ENCODE data around the gene NAT16.
"Not testable (repeated sequence)": the region's sequence is repeated elsewhere in the genome, so short reads cannot be mapped to it uniquely, and the experiment has no call there.

Gene NAT16

DNA sequence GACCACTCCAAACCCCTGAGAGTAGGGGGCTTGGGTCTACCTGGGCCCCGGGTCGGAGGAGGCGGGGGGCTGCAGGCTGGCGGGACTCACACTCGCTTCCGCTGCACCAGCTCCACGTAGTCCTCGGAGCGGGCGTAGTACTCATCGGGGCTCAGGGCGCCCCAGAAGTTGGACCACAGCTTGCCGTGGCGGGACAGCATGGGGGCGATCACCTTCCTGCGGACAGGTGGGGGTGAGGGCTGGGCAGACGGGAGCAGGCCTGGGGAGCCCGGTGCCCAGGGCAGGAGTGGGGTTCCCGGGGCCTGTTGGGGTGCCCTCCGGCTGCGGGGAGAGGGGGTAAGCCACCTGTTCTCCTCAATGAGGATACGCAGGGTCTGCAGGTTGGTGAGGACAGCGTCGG is 31.4 kb upstream of the NAT16 start:
- H3K36me3 ChIP-seq (ENCODE audit: insufficient read depth, low read length), result peaks cover 35% of the 10 kb centered on the region
- H3K9me3 ChIP-seq (ENCODE audit: low read length), result no peaks in the 10 kb centered on the region
- H2AFZ ChIP-seq (ENCODE audit: low read depth, low read length), result no peak overlapping the region
- no peak overlapping the region for H3K4me3 ChIP-seq (ENCODE audit: low read length)
- no peaks in the 10 kb centered on the region for H3K27me3 ChIP-seq (ENCODE audit: insufficient read depth, low read length)
- H3K4me1 ChIP-seq (ENCODE audit: insufficient read depth, low read length), result peaks cover 2% of the 10 kb centered on the region

DNA sequence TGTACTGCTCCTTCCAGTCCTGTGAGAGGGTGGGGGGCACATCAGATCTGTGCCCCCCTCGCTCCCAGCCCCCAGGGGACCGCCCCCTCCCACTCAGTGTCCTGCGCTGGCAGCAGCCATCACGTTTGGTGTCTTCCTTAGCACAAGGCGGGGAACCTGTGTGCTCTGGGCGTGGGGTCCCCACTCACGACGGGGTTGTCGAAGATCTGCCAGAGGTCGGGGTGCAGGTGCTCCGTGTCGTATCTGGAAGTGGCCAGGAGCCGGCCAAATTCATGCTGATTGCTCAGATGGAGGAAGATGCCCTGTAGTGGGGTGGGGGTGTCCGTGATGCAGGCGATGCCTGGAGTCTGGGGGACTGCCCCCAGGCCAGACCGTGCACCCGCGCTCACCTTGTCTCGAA is 30.1 kb upstream of the NAT16 start:
- Histone ChIP-seq H3K4me3 (ENCODE audit: low read length) (no peak overlapping the region), H3K36me3 (ENCODE audit: insufficient read depth, low read length) (peaks cover 34% of the 10 kb centered on the region), H3K4me1 (ENCODE audit: insufficient read depth, low read length) (no peaks in the 10 kb centered on the region), H2AFZ (ENCODE audit: low read depth, low read length) (no peak overlapping the region), H3K27me3 (ENCODE audit: insufficient read depth, low read length) (no peaks in the 10 kb centered on the region), H3K9me3 (ENCODE audit: low read length) (no peaks in the 10 kb centered on the region)

DNA sequence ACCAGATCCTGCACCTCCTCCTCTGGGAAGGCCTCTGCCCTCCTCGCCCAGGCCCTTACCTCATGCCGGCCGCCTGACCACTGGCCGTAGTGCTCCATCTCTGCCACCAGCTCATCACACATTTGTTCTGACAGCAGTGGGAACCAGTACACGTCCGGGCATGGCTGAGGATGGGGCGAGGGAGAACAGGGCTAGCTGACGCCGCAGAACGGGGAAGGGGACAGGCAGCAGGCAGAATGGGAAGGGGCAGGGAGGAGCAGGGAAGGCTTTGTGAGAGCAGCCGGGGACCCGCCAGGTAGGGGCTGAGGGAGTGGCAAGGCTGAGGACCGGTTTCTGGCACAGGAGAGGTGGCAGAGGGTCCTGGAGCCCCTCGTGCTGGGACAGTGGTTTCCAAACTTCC is 28.7 kb upstream of the NAT16 start:
- no peaks in the 10 kb centered on the region for H3K9me3 ChIP-seq (ENCODE audit: low read length)
- H2AFZ ChIP-seq (ENCODE audit: low read depth, low read length), result no peak overlapping the region
- H3K27me3 ChIP-seq (ENCODE audit: insufficient read depth, low read length), result no peaks in the 10 kb centered on the region
- H3K4me3 ChIP-seq (ENCODE audit: low read length), result no peak overlapping the region
- peaks cover 34% of the 10 kb centered on the region for H3K36me3 ChIP-seq (ENCODE audit: insufficient read depth, low read length)
- no peaks in the 10 kb centered on the region for H3K4me1 ChIP-seq (ENCODE audit: insufficient read depth, low read length)

DNA sequence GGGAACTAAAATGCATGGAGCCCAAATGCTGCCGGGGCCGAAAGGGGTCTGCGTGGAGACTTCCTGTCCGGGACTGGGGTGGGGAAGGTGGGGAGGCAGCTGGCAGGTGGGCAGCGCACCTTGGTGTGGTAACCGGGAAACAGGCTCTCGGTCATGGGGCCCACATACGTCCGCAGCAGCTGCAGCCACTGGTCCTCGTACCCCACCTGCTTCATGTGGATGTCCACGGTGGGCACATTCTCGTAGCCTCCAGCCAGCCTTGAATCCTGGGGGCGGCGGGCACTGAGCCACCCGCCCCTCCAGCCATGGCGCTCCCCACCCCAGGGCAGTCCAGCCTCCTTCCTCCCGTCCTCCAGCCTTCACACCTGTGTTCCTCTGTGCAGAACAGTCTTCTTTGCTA is 27.4 kb upstream of the NAT16 start:
- H3K36me3 ChIP-seq (ENCODE audit: insufficient read depth, low read length), result peaks cover 34% of the 10 kb centered on the region
- H3K27me3 ChIP-seq (ENCODE audit: insufficient read depth, low read length), result peaks cover 9% of the 10 kb centered on the region
- H3K4me3 ChIP-seq (ENCODE audit: low read length), result no peak overlapping the region
- no peak overlapping the region for H2AFZ ChIP-seq (ENCODE audit: low read depth, low read length)
- H3K9me3 ChIP-seq (ENCODE audit: low read length), result no peaks in the 10 kb centered on the region
- no peaks in the 10 kb centered on the region for H3K4me1 ChIP-seq (ENCODE audit: insufficient read depth, low read length)

DNA sequence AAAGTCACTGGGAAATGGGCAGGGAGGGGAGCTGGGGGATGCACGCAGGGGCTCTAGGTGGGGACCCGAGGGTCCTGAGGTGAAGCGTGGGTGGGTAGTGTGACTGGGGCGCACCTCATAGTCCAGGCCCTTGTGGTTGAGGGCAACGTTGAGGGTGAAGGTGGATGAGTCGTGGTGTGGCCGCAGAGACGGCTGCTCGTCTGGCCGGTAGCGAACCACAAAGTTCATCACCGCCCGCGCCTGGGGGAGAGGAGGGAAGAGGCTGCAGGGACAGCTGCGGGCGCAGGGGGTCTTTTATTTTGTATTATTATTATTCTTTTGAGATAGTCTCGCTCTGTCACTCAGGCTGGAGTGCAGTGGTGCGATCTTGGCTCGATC is 26.6 kb upstream of the NAT16 start:
- H3K27me3 ChIP-seq (ENCODE audit: insufficient read depth, low read length), result peaks cover 15% of the 10 kb centered on the region
- H3K4me3 ChIP-seq (ENCODE audit: low read length), result no peak overlapping the region
- no peaks in the 10 kb centered on the region for H3K9me3 ChIP-seq (ENCODE audit: low read length)
- no peaks in the 10 kb centered on the region for H3K4me1 ChIP-seq (ENCODE audit: insufficient read depth, low read length)
- peaks cover 29% of the 10 kb centered on the region for H3K36me3 ChIP-seq (ENCODE audit: insufficient read depth, low read length)
- H2AFZ ChIP-seq (ENCODE audit: low read depth, low read length), result no peak overlapping the region

DNA sequence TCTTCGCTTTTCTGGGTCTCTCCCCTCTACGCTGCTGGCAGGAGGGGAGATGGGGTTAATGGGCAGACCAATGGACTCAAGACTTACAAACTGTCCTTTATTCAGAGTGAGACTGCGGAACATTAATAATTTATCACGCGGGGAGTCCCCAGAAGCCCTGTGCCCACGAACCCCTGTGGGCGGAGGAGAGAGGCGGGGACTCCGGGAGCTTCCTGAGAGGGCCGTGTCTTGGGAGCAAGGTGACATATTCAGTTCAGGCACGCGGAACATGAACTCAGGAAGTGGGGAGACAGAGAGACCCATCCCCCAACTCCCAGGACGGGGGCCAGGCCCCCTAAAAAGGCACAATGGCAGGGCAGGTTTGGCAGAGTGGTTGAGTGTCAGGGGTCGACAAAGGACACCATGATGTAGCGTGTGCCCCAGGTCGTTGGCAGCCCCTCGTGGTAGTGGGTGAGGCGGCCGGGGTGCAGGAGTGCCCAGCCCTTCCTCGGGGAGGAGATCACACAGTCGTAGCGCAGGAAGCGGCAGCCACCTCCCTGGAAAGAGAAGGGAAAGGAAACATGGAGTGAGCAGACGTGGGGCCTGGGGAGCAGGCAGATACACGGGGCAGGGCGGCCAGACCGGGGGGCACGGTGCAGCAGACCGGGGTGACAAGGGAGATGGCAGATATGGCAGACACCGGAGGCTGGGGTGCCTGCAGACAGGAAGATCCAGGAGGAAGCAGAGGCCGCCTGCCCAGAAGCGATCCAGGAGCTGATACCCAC is 26.0 kb upstream of the NAT16 start:
- no peaks in the 10 kb centered on the region for H3K9me3 ChIP-seq (ENCODE audit: low read length)
- H3K27me3 ChIP-seq (ENCODE audit: insufficient read depth, low read length), result peaks cover 15% of the 10 kb centered on the region
- no peak overlapping the region for H3K4me3 ChIP-seq (ENCODE audit: low read length)
- H3K4me1 ChIP-seq (ENCODE audit: insufficient read depth, low read length), result peaks cover 3% of the 10 kb centered on the region
- no peak overlapping the region for H2AFZ ChIP-seq (ENCODE audit: low read depth, low read length)
- peaks cover 25% of the 10 kb centered on the region for H3K36me3 ChIP-seq (ENCODE audit: insufficient read depth, low read length)

DNA sequence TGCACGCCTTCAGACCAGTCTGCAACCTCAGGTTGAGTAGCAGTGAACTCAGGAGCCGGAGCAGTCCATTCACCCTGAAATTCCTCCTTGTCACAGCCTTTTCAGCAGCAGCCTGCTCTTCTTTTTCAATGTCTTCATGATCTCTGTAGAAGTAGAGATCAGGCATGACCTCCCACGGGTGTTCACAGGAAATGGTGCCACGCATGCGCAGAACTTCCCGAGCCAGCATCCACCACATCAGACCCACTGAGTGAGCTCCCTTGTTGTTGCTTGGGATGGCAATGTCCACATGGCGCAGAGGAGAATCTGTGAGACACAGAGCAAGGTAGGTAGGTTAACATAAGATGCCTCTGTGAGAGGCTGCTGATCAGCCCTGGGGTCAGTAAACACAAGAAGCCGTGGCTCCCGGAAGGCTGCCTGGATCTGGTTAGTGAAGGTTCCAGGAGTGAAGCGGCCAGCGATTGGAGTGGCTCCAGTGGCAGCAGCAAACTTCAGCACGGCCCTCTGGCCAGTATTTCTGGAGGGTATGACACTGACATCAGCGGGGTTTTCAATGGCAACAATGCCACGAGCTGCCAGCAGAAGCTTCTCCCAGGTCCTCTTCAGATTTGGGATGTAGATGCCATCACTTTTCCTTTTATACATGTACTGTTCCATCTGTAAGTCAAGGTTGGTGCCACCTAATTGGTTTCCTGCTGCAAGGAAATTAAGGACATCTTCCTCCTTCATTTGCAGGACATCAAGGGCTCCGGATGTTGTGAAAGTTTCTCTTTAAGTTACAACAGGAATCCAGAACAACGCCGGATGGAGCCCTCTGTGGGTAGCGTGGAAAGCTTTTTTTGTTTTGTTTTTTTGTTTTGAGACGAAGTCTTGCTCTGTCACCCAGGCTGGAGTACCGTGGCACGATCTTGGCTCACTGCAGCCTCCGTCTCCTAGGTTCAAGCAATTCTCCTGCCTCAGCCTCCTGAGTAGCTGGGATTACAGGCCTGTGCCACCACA is 23.9 kb upstream of the NAT16 start:
- not testable (repeated sequence) for H3K4me3 ChIP-seq (ENCODE audit: low read length); H3K9me3 ChIP-seq (ENCODE audit: low read length); H2AFZ ChIP-seq (ENCODE audit: low read depth, low read length)
- peaks cover 15% of the 10 kb centered on the region for H3K27me3 ChIP-seq (ENCODE audit: insufficient read depth, low read length)
- peaks cover 12% of the 10 kb centered on the region for H3K4me1 ChIP-seq (ENCODE audit: insufficient read depth, low read length)
- H3K36me3 ChIP-seq (ENCODE audit: insufficient read depth, low read length), result peaks cover 15% of the 10 kb centered on the region

DNA sequence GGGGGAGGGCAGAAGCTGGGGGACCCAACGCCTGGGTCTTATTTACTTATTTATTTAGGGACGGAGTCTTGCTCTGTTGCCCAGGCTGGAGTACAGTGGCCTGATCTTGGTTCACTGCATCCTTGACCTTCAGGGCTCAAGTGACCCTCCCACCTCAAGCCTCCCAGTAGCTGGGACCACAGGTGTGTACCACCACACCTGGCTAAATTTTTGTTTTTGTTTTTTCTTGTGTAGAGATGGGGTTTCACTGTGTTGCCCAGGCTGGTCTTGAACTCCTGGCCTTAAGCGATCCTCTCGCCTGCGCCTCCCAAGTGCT is 22.5 kb upstream of the NAT16 start:
- H3K27me3 ChIP-seq (ENCODE audit: insufficient read depth, low read length), result peaks cover 15% of the 10 kb centered on the region
- H3K4me3 ChIP-seq (ENCODE audit: low read length), result no peak overlapping the region
- peaks cover 12% of the 10 kb centered on the region for H3K4me1 ChIP-seq (ENCODE audit: insufficient read depth, low read length)
- no peak overlapping the region for H2AFZ ChIP-seq (ENCODE audit: low read depth, low read length)
- H3K36me3 ChIP-seq (ENCODE audit: insufficient read depth, low read length), result peaks cover 7% of the 10 kb centered on the region
- no peaks in the 10 kb centered on the region for H3K9me3 ChIP-seq (ENCODE audit: low read length)

DNA sequence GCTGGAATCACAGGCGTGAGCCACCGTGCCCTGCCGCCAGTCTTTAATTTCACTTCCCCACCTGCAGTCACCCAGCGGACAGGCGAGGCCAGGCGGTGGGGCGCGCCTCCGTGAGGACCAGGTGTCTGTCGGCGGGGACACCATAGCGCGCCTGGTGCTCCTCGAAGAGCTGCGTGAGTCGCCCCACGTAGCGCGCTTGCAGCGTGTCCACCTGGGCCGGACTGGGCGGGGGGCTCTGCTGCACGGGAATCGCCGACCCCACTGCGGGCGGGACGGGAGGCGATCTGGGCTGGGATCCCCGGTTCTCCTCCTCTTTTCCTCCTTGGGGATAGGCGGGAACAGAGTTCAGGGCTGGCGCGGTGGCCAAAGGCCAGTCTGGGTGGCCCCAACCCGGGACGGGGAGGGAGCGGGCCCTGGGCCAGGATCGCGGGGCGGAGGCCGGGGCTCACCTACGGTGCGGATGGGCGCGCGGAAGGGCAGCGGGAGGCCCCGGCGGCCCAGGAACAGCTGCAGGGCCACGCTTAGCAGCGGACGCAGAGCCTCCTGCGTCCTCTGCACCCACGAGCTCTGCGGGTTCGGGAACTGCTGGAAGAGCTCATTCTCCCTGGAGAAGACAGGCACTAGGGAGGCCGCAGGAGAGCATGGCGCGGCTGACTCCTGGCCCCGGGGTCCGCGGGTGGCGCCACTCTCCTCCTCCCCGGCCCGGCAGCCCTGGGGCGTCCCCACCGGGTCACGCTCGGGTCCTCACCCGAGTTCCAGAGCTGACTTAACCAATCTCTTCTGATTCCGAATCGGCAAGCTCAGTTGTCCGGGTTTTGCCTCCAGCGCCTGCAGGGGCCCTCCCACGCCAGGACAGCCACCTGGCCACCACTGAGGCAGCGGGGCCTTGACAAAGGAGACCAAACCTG is 21.9 kb upstream of the NAT16 start:
- no peaks in the 10 kb centered on the region for H3K9me3 ChIP-seq (ENCODE audit: low read length)
- H3K4me1 ChIP-seq (ENCODE audit: insufficient read depth, low read length), result peaks cover 12% of the 10 kb centered on the region
- no peak overlapping the region for H2AFZ ChIP-seq (ENCODE audit: low read depth, low read length)
- H3K27me3 ChIP-seq (ENCODE audit: insufficient read depth, low read length), result peaks cover 15% of the 10 kb centered on the region
- H3K4me3 ChIP-seq (ENCODE audit: low read length), result no peak overlapping the region
- H3K36me3 ChIP-seq (ENCODE audit: insufficient read depth, low read length), result peaks cover 5% of the 10 kb centered on the region

DNA sequence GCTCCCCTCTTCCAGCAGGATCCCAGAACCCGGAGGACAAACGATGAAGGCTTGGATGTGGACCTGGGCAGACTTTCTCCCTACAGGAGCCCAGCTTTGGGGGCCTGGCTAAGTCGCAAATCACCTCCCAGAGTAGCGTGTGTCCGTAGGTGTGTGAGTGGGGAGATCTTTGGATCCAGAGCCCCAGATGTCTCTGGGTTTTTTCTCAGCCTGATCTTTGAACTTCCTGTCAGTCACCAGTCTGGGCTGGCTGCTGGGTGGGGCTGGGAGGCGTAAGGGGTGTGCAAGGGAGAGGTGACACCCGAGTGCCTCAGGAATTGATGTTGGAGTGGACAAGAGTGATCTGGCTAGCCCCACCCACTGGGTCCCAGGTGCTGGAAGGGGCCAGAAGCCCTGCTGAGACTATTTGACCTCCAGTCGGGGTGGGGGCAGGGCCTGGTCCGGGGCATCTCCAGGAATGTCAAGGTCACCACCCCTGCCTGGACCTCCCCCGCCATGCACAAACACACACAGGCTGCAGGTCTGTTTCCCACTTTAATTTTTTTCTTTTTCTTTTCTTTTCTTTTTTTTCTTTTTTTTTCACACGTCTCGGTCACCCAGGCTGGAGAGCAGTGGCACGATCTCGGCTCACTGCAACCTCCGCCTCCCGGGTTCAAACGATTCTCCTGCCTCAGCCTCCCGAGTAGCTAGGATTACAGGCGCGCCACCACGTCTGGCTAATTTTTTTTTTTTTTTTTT is 20.9 kb upstream of the NAT16 start, which contains the start of gene MOGAT3:
Gene MOGAT3 (minus strand): TSS at position 175 of the 738 bp plus-strand sequence. CDS start 182 bp downstream, outside the sequence.
- Histone ChIP-seq H3K4me3 (ENCODE audit: low read length) (no peak within 1 kb of the TSS), H2AFZ (ENCODE audit: low read depth, low read length) (no peak within 1 kb of the TSS), H3K27me3 (ENCODE audit: insufficient read depth, low read length) (peaks cover 15% of the 10 kb centered on the region), H3K9me3 (ENCODE audit: low read length) (no peaks in the 10 kb centered on the region), H3K36me3 (ENCODE audit: insufficient read depth, low read length) (no peaks in the 10 kb centered on the region), H3K4me1 (ENCODE audit: insufficient read depth, low read length) (peaks cover 12% of the 10 kb centered on the region)

DNA sequence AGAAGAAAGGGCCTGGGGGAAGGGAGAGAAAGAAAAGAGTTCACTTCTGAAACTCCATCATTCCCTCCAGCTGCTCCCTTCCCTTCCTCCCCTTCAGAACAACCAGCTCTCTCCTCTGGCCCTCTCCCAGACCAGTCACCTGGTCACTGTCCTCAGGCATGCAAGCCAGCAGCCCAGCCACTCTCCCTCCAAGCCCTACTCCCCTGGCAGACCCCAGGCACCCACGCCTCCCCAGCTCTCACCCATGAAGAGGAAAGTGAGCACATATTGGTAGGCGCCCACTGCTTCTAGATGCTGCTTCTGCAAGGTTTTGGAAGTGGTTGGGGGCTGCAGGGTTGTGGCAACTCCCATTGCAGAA is 20.4 kb upstream of the NAT16 start:
- no peaks in the 10 kb centered on the region for H3K36me3 ChIP-seq (ENCODE audit: insufficient read depth, low read length)
- no peak overlapping the region for H2AFZ ChIP-seq (ENCODE audit: low read depth, low read length)
- H3K27me3 ChIP-seq (ENCODE audit: insufficient read depth, low read length), result peaks cover 15% of the 10 kb centered on the region
- no peak overlapping the region for H3K4me3 ChIP-seq (ENCODE audit: low read length)
- no peaks in the 10 kb centered on the region for H3K9me3 ChIP-seq (ENCODE audit: low read length)
- peaks cover 12% of the 10 kb centered on the region for H3K4me1 ChIP-seq (ENCODE audit: insufficient read depth, low read length)

DNA sequence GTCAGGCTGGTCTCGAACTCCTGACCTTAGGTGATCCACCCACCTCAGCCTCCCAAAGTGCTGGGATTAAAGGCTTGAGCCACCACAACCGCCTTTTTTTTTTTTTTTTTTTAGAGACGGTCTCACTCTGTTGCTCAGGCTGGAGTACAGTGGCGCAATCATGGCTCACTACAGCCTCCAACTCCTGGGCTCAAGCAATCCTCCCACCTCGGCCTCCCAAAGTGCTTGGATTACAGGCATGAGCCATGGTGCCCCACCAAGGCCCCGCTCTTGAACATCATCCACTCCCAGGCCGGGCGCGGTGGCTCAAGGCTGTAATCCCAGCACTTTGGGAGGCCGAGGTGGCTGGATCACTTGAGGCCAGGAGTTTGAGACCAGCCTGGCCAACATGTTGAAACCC is 19.4 kb upstream of the NAT16 start:
- H3K27me3 ChIP-seq (ENCODE audit: insufficient read depth, low read length), result peaks cover 15% of the 10 kb centered on the region

More for the DNA sequence above, 19.4 kb upstream of the NAT16 start:
- peaks cover 12% of the 10 kb centered on the region for H3K4me1 ChIP-seq (ENCODE audit: insufficient read depth, low read length)
- not testable (repeated sequence) for H2AFZ ChIP-seq (ENCODE audit: low read depth, low read length); H3K36me3 ChIP-seq (ENCODE audit: insufficient read depth, low read length); H3K4me3 ChIP-seq (ENCODE audit: low read length); H3K9me3 ChIP-seq (ENCODE audit: low read length)

Data from neuron (in vitro differentiated cells).